ENCODE measurements around the gene LCORL. TPM values are rescaled to one million over a fixed set of nuclear protein-coding genes. Genes with fewer than 3 reads are reported as not detected.
"Not testable (repeated sequence)": the region's sequence is repeated elsewhere in the genome, so short reads cannot be mapped to it uniquely, and the experiment has no call there.

Gene LCORL
- polyA plus RNA-seq, 1 donor from 2014 or later, result 11.6 TPM

GRCh38 chr4:18034099-18034498 lies 12.5 kb upstream of the LCORL start:
- Mint-ChIP-seq H3K4me1 (no peaks in the 10 kb centered on the region), H3K9me3 (peaks cover 0 to 4% (median 0%) of the 10 kb centered on the region in 3 donors), H3K27ac (no peak overlapping the region), H3K27me3 (peaks cover 20% of the 10 kb centered on the region), H3K36me3 (peaks cover 2% of the 10 kb centered on the region), H3K4me3 (no peak overlapping the region)

- Mint-ChIP-seq H3K4me1 (no peaks in the 10 kb centered on the region), H3K9me3 (peaks cover 0 to 4% (median 0%) of the 10 kb centered on the region in 3 donors), H3K4me3 (no peak overlapping the region), H3K27ac (no peak overlapping the region), H3K27me3 (peaks cover 20% of the 10 kb centered on the region), H3K36me3 (no peaks in the 10 kb centered on the region)
These were observed 11.8 kb upstream of the LCORL start for GRCh38 chr4:18033111-18034085.

- H3K27me3 Mint-ChIP-seq, result peaks cover under 1% of the 10 kb centered on the region
- H3K4me1 Mint-ChIP-seq, result peaks cover 7 to 9% (median 8%) of the 10 kb centered on the region in 3 donors
- no peak overlapping the region for H3K4me3 Mint-ChIP-seq
- H3K36me3 Mint-ChIP-seq, result no peaks in the 10 kb centered on the region
- H3K9me3 Mint-ChIP-seq, result peaks cover 0 to under 1% (median 0%) of the 10 kb centered on the region in 3 donors
- no peak overlapping the region for H3K27ac Mint-ChIP-seq
These were observed 3.7 kb upstream of the LCORL start for GRCh38 chr4:18025288-18025687.

- peak overlapping the region; percentile 88 to 92 (median 89) for H3K27ac Mint-ChIP-seq
- H3K4me3 Mint-ChIP-seq, result peak overlapping the region; percentile 91 to 98 (median 94)
- H3K4me1 Mint-ChIP-seq, result peaks cover 17 to 23% (median 18%) of the 10 kb centered on the region in 3 donors
- H3K9me3 Mint-ChIP-seq, result no peaks in the 10 kb centered on the region
- no peaks in the 10 kb centered on the region for H3K36me3 Mint-ChIP-seq
- no peaks in the 10 kb centered on the region for H3K27me3 Mint-ChIP-seq
These were observed 1.1 kb upstream of the LCORL start for GRCh38 chr4:18022572-18023050.

- Mint-ChIP-seq H3K27ac (peak overlapping the region; percentile 88 to 92 (median 89)), H3K27me3 (no peaks in the 10 kb centered on the region)
These were observed 160 bp downstream of the LCORL start for GRCh38 chr4:18021470-18021719.

GRCh38 chr4:18020671-18021469 lies 685 bp downstream of the LCORL start:
- Mint-ChIP-seq H3K27ac (peak overlapping the region; percentile 88 to 95 (median 89)), H3K9me3 (no peaks in the 10 kb centered on the region), H3K4me1 (peaks cover 24 to 32% (median 28%) of the 10 kb centered on the region in 3 donors), H3K4me3 (peak overlapping the region; percentile 93 to 99 (median 98)), H3K27me3 (no peaks in the 10 kb centered on the region), H3K36me3 (peaks cover 2% of the 10 kb centered on the region)

More at GRCh38 chr4:18021470-18021719, 160 bp downstream of the LCORL start:
- H3K9me3 Mint-ChIP-seq, result no peaks in the 10 kb centered on the region
- H3K36me3 Mint-ChIP-seq, result peaks cover 2% of the 10 kb centered on the region
- H3K4me3 Mint-ChIP-seq, result peak overlapping the region; percentile 91 to 98 (median 94)
- peaks cover 21 to 32% (median 26%) of the 10 kb centered on the region in 3 donors for H3K4me1 Mint-ChIP-seq

GRCh38 chr4:18020145-18020670 lies 1.3 kb downstream of the LCORL start:
- Mint-ChIP-seq H3K4me1 (peaks cover 30 to 32% (median 31%) of the 10 kb centered on the region in 3 donors), H3K9me3 (no peaks in the 10 kb centered on the region), H3K4me3 (peak overlapping the region; percentile 93 to 99 (median 98)), H3K27me3 (no peaks in the 10 kb centered on the region), H3K27ac (peak overlapping the region; percentile 86 to 95 (median 88)), H3K36me3 (peaks cover 2% of the 10 kb centered on the region)

- H3K9me3 Mint-ChIP-seq, result no peaks in the 10 kb centered on the region
- no peak overlapping the region for H3K4me3 Mint-ChIP-seq
- peaks cover 24 to 49% (median 46%) of the 10 kb centered on the region in 3 donors for H3K4me1 Mint-ChIP-seq
- peaks cover 5% of the 10 kb centered on the region for H3K36me3 Mint-ChIP-seq
- no peak overlapping the region for H3K27ac Mint-ChIP-seq
- H3K27me3 Mint-ChIP-seq, result no peaks in the 10 kb centered on the region
These were observed 7.3 kb downstream of the LCORL start for GRCh38 chr4:18014269-18014668.

GRCh38 chr4:18012807-18013462 lies 8.6 kb downstream of the LCORL start:
- Mint-ChIP-seq H3K4me3 (no peak overlapping the region), H3K27ac (no peak overlapping the region), H3K4me1 (peaks cover 21 to 52% (median 49%) of the 10 kb centered on the region in 3 donors), H3K9me3 (no peaks in the 10 kb centered on the region), H3K36me3 (peaks cover 5% of the 10 kb centered on the region), H3K27me3 (no peaks in the 10 kb centered on the region)

- Mint-ChIP-seq H3K9me3 (no peaks in the 10 kb centered on the region), H3K36me3 (peaks cover 3% of the 10 kb centered on the region), H3K4me1 (peaks cover 15 to 52% (median 46%) of the 10 kb centered on the region in 3 donors), H3K27me3 (no peaks in the 10 kb centered on the region), H3K4me3 (no peak overlapping the region), H3K27ac (no peak overlapping the region)
These were observed 9.3 kb downstream of the LCORL start for GRCh38 chr4:18012134-18012806.

- Mint-ChIP-seq H3K27ac (no peak overlapping the region), H3K9me3 (peaks cover 0 to 7% (median 0%) of the 10 kb centered on the region in 3 donors), H3K27me3 (no peaks in the 10 kb centered on the region), H3K4me3 (no peak overlapping the region), H3K4me1 (peaks cover 16 to 46% (median 26%) of the 10 kb centered on the region in 3 donors), H3K36me3 (peaks cover 8% of the 10 kb centered on the region)
These were observed 13.9 kb downstream of the LCORL start for GRCh38 chr4:18007625-18008024.

- not testable (repeated sequence) for H3K9me3 Mint-ChIP-seq, H3K36me3 Mint-ChIP-seq, H3K27ac Mint-ChIP-seq, H3K27me3 Mint-ChIP-seq, H3K4me3 Mint-ChIP-seq
- H3K4me1 Mint-ChIP-seq, result peaks cover 18 to 41% (median 23%) of the 10 kb centered on the region in 3 donors
These were observed 15.1 kb downstream of the LCORL start for GRCh38 chr4:18006432-18006831.

GRCh38 chr4:17997129-17997528 lies 24.4 kb downstream of the LCORL start:
- no peaks in the 10 kb centered on the region for H3K9me3 Mint-ChIP-seq
- H3K27me3 Mint-ChIP-seq, result no peaks in the 10 kb centered on the region
- peaks cover 6% of the 10 kb centered on the region for H3K36me3 Mint-ChIP-seq
- no peak overlapping the region for H3K27ac Mint-ChIP-seq
- peaks cover 18 to 32% (median 25%) of the 10 kb centered on the region in 3 donors for H3K4me1 Mint-ChIP-seq
- no peak overlapping the region for H3K4me3 Mint-ChIP-seq

- Mint-ChIP-seq H3K9me3 (no peaks in the 10 kb centered on the region), H3K4me3 (no peak overlapping the region), H3K36me3 (peaks cover 4% of the 10 kb centered on the region), H3K27ac (no peak overlapping the region), H3K4me1 (peaks cover 14 to 33% (median 16%) of the 10 kb centered on the region in 3 donors), H3K27me3 (no peaks in the 10 kb centered on the region)
These were observed 26.4 kb downstream of the LCORL start for GRCh38 chr4:17995165-17995564.

Measured in IgD-negative memory B cell (primary cell).